Epidermal melanocyte (primary cell): ENCODE measurements around the gene LTBP2.

ENCODE experiments used
- DNase-seq: peaks from one replicate; pipeline ENCODE4 v3.0.0; 2011; ENCODE audit warnings: low spot score; ENCODE audit not compliant: insufficient read length

Gene LTBP2

DNA sequence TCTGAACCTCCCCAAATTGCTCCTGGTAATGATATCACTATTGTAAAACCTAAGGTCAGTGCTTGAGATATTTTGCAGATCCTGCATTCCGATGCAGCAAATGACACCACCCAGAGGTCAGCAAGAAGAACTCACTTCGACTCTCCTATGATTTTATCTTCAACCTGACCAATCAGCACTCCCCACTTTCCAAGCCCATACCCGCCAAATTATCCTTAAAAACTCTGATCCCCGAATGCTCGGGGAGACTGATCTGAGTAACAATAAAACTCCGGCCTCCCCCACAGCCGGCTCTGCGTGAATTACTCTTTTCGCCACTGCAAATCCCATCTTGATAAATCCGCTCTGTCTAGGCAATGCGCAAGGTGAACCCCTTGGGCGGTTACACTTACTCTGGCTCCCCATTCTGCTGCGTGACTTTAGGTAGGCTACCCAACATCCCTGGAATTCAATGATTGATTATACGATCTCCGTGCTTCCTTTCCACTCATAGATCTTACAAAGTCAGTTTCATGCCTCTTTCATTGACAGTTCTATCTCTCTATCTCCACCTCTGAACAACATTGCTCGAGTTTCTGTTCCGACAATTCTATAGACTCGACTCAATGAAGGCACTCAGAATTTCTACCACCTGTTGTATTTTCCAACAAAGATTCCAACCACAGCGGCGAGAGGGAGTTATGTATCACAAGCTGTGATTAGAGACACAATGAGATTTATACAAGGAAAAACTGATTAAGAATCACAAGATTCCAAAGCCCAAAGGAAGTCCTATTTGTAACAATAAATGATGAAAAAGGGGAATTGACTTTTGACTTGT, 119.9 kb downstream of the LTBP2 start:
- DNase-seq = peak; percentile 51

DNA sequence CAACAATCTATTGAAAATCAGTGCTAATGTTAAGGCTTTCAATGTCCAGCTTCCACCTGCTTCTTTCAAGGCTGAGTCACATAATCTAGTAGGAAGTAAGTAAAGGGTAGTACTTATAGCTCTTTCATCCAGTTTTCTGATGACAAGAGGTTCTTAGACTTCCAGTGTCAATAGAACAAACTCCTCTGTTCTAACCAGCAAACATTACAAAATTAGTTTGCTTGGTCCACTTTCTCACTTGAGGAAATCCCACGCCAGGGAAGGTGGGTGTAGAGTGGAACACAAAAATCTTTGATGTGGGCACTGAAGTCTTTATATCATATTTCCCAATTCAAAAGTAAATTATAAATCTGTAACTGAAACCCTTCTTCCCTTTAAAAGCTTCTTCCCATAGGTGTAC, 121.6 kb downstream of the LTBP2 start:
- no peak for DNase-seq

DNA sequence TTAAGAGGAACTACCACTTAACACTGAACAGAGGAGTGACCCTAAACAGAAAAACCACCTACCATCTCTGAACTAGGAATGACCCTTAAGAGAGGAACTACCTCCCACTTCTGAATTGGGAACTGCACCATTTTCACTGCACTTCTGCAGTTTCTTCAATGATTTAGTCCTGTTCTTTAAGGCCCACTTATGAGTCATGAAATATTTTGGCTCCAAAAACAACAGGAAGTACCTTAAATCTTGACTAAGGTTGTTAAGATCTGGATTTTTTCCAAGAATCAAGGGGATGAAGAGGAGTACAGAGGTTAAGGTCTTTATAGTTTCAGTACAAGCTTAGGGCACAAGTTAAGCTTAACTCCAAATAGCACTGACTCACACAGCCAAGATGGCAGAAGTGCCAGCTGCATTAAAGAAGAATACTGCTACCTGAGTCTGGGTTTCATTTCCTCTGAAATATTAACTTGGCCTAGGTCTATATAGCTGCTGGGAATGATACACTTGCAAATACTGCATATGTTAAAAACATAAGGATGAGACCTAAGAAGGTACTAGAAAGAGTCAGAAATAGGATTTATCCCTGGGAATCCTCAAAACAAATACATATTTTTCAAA, 123.1 kb downstream of the LTBP2 start:
- no peak for DNase-seq

- no peak for DNase-seq
These were observed 125.9 kb downstream of the LTBP2 start for GRCh38 chr14:74486164-74486563.

DNA sequence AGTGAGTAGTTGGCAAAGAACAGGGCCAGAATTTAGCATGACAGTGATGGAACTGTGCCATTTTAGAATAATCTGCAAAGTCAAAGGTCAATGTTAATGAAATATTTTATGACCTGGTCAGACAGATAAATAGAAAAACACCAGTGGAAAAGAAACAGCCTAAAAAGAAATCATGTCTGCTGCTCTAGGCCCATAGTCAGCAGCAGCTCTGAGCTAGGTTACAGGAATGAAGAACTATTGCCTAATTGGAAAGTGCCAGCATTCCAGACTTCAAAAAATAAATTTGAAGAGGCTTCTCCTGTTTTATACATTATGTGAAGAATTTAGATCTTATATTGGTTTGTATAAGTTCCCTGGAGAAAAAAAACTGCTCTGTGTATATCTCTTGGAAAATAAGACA, 128.7 kb downstream of the LTBP2 start:
- no peak for DNase-seq

DNA sequence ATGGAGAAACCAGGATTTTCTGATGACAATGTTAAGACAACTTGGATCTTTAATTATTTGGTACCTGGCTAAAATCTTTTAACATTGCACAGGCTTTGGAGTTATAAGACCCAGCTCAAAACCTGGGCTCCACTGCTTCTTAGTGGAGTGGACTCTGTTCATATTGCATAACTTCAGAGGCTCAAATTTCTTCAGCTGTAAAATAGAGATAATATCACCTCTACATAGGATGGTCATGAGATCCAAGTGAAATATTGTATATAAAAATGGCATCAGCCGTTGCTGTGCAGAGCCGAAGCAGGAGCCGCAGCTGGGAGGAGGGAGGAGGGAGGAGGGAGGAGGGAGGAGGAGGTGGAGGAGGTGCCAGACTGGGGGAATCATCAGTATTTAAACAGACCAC, 129.5 kb downstream of the LTBP2 start:
- no peak for DNase-seq

DNA sequence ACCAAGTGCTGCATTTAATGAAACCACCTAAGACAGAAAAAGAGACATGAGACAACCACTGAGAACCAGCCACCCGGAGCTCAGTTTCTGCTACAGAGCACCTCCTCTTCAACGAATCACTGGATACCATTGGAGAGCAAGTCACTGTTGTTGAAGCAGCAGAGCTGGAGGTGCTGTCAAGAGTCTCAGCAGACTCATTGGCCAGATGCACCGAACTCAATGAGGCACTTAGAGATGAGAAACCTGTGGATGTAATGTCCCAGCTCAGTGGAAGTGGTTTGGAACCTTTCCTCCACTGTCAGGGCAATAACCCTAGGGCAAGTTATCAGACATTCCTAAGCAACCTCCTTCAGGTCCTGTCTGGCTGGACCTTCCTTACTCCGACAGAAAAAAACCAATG, 132.0 kb downstream of the LTBP2 start:
- no peak for DNase-seq

DNA sequence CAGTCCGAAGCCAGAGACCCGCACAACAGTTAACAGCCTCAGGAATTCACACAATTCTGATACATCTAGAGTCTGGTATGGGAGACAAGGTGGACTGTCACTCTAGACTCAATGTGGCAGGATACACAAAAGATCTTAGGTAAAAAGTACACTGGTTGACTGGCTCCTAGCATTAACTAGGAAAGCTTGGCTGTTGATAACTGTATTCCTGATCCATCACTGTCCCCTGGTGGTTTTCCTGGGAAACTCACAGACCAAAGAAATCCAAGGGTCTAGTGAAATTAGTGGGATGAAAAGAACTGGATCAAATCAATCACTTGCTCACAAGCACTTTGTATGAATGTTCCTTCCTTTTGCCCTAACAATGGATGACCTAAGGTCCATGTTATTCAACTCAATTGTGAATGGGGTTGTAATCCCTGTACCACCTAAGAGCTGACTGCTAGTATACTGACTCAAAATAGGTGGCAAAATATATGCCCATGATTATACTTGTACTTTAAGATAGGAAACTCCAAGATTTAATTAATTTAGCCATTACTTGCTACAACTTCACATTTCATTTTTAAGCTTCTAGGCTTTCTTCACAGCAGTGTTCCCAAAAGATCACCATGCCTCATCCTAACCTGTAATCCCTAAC, 132.9 kb downstream of the LTBP2 start:
- DNase-seq = no peak

DNA sequence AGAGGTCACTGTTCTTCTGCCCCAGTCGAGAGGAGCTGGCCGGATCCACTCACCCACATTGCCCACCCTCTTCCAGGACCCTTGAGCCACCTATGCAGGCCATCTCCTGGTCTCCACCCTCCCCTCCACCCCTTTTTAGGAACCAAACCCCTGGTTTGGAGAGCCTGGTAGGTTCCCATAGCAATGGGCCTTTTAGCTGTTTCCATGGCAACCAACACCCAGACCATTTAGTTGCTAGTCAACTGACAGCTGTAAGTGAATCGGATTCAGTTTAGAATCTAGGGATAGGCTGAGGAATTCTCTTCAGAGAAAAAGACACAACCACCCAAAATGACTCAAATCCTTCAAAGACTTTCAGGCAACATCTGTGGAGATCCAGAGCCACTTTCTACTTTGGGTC, 135.4 kb downstream of the LTBP2 start:
- no peak for DNase-seq

GRCh38 chr14:74476107-74476506, 135.9 kb downstream of the LTBP2 start:
- DNase-seq = no peak

DNA sequence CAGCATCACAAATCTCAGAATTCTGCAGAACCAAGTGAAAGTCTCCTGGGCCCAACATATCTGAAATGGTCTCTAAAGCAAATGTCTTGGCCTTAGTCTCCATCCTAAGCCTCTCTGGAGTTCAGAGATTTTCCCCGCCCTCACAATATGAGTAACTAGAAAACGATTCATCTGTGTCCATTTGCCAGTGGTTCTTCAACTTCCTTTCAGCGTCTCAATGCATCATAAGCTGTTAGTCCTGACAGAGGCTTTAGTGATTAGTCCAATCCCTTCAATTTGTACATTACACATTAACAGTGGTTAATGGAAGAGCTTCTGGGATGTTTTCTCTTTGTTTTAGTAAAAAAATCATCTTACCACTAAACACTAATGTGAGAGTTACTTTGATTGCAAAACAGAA, 136.4 kb downstream of the LTBP2 start:
- DNase-seq = no peak

GRCh38 chr14:74474376-74474775, 137.7 kb downstream of the LTBP2 start:
- DNase-seq = no peak

GRCh38 chr14:74472601-74473000, 139.4 kb downstream of the LTBP2 start:
- no peak for DNase-seq

DNA sequence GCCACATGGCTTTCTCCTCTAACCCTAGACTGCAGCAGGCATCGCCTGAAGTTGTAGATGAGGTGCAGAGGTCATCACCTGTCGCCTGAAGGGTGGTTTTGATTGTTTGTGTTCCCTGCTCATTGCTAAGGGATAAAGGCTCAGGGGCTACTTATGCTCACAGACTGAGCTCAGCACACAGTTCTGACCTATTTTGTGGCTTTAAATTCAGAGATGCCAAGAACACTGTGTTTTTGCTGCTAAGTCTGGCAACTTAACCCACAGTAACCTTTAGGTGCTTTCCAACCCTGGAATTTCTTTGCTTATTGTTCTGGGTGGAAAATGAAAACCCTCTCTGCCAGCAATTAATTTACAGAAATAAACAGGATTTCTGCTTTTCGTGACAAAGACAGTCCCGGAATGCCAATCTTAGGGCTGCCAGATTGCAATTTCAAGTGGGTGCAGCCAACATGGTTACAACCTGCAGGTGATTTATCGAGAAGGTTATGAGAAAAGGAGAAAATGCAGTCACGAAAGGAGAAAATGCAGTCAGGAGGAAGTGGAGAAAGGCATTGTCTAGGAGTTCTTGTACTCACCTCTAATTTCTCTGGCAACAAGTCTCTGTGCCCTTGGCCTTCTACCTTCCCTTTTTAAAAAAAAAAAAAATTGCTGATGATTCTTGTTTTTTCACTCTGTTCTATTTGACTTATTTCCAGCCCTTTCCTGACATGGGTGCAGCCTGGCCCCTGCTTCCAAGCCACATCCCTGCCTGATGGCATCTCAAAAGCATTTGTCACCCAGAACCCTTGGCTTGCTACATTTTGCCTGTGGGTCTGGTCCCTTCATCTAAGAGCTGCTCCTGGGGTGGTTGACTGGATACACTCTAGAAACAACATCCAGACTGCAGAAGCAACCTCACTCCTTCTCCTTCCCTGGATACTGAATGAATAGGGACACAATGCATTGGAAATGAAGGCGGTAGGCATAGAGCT, 142.2 kb downstream of the LTBP2 start:
- no peak for DNase-seq

GRCh38 chr14:74468513-74468912, 143.5 kb downstream of the LTBP2 start:
- no peak for DNase-seq

DNA sequence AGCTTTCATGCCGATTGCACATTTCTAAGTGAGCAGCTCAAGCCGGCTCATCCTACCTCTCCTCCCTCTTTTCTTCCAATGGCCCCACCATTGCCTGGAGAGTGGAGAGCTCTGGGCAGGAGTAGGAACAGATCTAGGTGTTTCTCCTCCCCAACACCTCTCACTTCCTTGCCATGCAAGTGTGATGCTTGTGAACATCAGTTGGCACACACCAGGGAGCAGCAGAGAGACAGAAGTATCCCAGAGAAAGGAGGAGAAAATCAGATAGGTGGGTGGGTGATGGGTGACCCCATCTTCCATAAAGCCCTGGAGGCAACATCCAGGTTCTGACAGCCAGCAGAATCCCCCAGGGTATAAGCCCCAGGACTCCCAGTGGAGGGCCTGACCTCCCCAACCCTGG, 146.7 kb downstream of the LTBP2 start:
- DNase-seq = no peak

GRCh38 chr14:74464785-74465184, 147.3 kb downstream of the LTBP2 start:
- DNase-seq = no peak

DNA sequence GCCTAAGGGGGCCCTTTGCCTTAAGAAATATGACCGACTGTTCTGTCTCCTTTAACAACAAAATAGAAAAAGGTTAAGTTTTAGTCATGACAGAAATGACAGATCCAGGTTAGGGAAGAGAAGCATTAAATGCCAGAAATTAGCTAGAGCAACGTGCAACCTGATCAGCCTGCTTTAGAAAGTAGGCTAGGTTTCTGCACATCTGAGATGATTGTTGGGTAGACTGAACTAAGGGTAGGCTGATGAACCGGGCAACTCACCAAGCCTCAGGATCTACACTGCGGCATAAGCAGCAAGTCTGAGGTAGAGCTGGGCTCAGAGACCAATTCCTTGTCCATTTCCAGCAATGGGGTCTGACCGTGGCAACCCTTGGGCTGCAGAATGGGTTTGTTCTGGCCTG, 148.3 kb downstream of the LTBP2 start:
- DNase-seq = no peak

DNA sequence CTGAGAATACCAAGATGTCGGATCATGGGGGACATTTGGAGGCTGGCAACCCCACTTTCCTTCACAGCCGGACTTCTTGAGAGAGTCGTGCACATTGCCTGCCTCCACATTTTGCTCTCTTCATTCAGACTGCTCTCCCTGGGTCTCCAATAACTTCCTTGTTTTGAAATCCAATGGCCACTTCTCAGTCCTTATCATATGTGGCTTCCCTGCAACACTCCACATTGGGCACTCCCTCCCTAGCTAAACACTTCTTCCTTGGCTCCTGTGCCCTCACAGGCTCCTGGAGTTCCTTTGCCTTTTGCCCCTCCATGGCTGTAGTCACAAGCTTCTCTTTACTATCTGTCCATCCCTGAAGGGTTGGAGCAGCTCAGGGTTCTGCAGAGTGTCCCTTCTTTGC, 149.0 kb downstream of the LTBP2 start:
- DNase-seq = no peak

DNA sequence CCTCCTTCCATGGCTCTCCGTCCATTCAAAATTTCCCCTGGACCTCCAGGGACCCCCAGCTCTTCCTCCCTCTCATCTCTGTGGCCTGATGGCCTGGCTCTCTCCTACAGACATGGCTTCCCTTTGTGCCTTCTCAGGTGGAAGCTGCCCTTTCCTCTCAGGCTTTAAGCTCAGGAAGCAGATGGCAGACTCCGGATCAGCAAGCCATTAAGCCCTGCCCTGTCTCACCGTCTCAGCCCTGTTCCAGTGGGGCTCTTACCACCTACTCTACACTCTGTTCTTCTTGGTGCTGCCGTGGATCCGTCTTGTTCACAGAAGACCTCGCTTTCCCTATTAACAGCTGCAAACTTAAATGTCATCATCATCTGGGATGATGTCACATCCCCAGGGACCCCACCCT, 152.1 kb downstream of the LTBP2 start:
- no peak for DNase-seq

DNA sequence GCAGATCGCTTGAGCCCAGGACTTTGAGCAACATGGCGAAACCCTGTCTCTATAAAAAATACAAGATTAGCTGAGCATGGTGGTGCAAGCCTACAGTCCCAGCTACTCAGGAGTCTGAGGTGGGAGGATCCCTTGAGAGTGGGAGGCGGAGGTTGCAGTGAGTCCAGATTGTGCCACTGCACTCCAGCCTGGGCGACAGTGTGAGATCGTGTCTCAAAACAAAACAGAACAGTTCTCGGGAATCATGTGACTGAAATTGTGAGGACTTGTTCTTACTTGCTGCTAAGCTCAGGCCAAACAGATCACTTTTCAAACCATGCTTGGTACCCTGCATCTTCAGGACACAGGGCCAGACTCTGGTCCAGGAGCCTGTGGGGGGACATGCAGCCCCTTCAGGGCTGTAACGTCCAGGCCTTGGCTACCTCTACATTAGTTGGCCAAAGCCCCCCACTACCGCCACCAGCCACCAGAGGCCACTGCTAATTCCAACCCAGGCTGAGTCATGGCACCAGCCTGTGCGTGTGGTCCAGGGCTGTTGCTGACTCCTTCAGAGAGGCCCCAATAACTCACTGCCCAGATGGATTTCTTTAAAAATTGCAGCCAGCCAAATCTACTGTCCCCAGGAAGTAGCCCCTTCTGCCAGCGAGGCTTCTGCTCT, 152.6 kb downstream of the LTBP2 start:
- peak; percentile 25 for DNase-seq
